ENCODE data around the gene UPB1. TPM values are rescaled to one million over a fixed set of nuclear protein-coding genes. Genes with fewer than 3 reads are reported as not detected.

The UPB1 gene
- total and polyA plus RNA-seq, 10 of the 15 experiments (the other 5 are each of a cell fraction or from before 2014, with no cell fraction given): 0.89 to 20.5 (median 3.1) TPM

- SMC1A ChIA-PET (ENCODE audit: uncharacterized antibody, unreplicated experiment): interaction anchor here (0.7 to 2.8 kb wide), 5 partner anchors 8 to 111 kb away, joined by 3 to 14 read pairs (median 7); partner anchors contain the start of gene ADORA2A
Observed at GRCh38 chr22:24513378-24514240, 18.5 kb downstream of the UPB1 start.

More at GRCh38 chr22:24513378-24514240, 18.5 kb downstream of the UPB1 start:
- RAD21 ChIA-PET (ENCODE audit: unreplicated experiment): interaction anchor here (0.6 to 3.3 kb wide), 7 partner anchors 9 to 80 kb away, joined by 3 to 42 read pairs (median 4); no protein-coding TSS in a partner anchor
- POLR2A ChIA-PET: interaction anchor here (0.6 to 3.3 kb wide), 9 partner anchors 7 to 225 kb away, joined by 3 to 28 read pairs (median 6); partner anchors contain the start of gene ADORA2A
- Histone ChIP-seq H3K36me3 (ENCODE audit: control insufficient read depth in 2 of 2, insufficient read depth in 2 of 2, low read length in 1 of 2) (no peaks in the 10 kb centered on the region), H3K4me1 (ENCODE audit: control insufficient read depth, insufficient read depth, low read length) (peaks cover 51% of the 10 kb centered on the region), H3K4me3 (no peak overlapping the region), H4K20me1 (ENCODE audit: control insufficient read depth, insufficient read depth) (no peaks in the 10 kb centered on the region), H3K4me2 (ENCODE audit: control insufficient read depth, insufficient read depth) (no peak overlapping the region), H2AFZ (ENCODE audit: control insufficient read depth, low read depth, low read length) (no peak overlapping the region), H3K9me3 (replicated peaks; ENCODE audit: control insufficient read depth, insufficient read depth, low read length) (no peaks in the 10 kb centered on the region), H3K27me3 (replicated peaks in 1 of 2; ENCODE audit: control insufficient read depth in 2 of 2, insufficient read depth in 2 of 2, low read length in 1 of 2) (no peaks in the 10 kb centered on the region), H3K79me2 (ENCODE audit: control insufficient read depth, insufficient read depth, low read length) (no peaks in the 10 kb centered on the region), H3K9ac (ENCODE audit: control insufficient read depth, insufficient read depth, low read length) (no peak overlapping the region), H3K27ac (ENCODE audit: control insufficient read depth, insufficient read depth) (peak overlapping the region; percentile 57)
- intact Hi-C loops (cut with micrococcal nuclease; ENCODE audit: unreplicated experiment): no loop called here
- TF ChIP-seq HCFC1 (IDR thresholded peaks at IDR 0.05; ENCODE audit: low read length) (no peak), NKRF (conservative IDR thresholded peaks at IDR 0.05) (no peak), ZBTB33 (IDR thresholded peaks at IDR 0.05) (no peak), USF1 (IDR thresholded peaks at IDR 0.05; ENCODE audit: borderline replicate concordance, extremely low read length, insufficient read depth, low read depth, low read length) (no peak), SRF (IDR thresholded peaks at IDR 0.05; ENCODE audit: low read depth in 2 of 2, low read length in 2 of 2) (no peak), STAT1 (conservative IDR thresholded peaks at IDR 0.05) (no peak), RAD21 (IDR thresholded peaks at IDR 0.05; ENCODE audit: insufficient read depth, low read depth, low read length) (no peak)
- 82% methylated on average over 9 of the region's 9 CpGs for WGBS (ENCODE audit: insufficient coverage, insufficient replicate concordance, low lambda C conversion rate, missing lambda C conversion rate)
- DNase-seq (ENCODE audit: low read depth, low spot score): no peak
- no peak for FAIRE-seq
- CTCF ChIA-PET: interaction anchor here (1.0 to 11.4 kb wide), 7 partner anchors 10 to 189 kb away, joined by 3 to 213 read pairs (median 3); no protein-coding TSS in a partner anchor
- in situ Hi-C loops (cut with MboI): no loop called here
- no peak for ATAC-seq
- no TSS peak for BruUV-seq (replicated peaks)

Data from GM12878 (cell line).